HG02852 (cell line): ENCODE results near the gene IDH1.
A peak's percentile ranks its signal among the peaks of the same experiment; 100 is the strongest.
"Not testable (repeated sequence)": the region's sequence is repeated elsewhere in the genome, so short reads cannot be mapped to it uniquely, and the experiment has no call there.

Source experiments
- ATAC-seq: cut with Tn5 transposase; IDR thresholded peaks from one replicate; pipeline ENCODE4 v1.9.1; 2021; ENCODE audit warnings: mild to moderate bottlenecking, moderate library complexity; ENCODE audit not compliant: unreplicated experiment

Gene IDH1

DNA sequence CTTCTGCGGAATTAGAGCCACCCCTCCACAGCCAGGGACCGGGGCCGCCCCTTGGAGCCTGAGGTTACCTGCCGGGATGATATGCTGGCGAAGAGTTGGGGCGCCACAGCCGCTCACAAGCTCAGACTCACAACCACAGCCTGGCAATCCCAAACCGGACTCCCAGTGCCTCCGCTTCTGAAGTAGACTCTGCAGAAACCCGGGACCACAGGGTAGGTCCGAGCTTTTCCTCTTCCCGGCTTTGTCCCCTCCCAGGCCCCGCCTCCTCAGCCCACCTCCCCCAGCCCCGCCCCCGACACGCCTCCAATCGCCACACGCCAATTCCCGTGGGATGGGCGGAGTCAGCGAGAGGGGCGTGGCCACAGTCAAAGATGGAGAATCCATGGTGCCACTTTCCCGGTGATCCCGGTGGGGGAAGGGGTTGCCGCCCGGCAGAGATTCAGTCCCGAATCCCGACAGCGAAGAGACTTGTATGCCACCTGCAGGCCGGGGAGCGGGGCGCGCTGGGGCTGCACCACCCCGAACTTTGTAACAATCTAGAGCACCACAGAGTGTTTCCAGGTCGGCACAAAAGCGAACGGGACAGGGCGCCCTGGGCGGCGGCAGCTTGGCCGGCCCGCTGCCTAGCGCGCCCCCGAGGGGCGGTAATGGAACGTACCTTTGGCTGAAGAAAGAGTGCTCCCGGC is at the start of gene IDH1:
IDH1 (minus strand) TSS at position 201 of the 686 bp plus-strand sequence. CDS start 3,520 bp downstream, outside the sequence.
- peak; percentile 71 for ATAC-seq

DNA sequence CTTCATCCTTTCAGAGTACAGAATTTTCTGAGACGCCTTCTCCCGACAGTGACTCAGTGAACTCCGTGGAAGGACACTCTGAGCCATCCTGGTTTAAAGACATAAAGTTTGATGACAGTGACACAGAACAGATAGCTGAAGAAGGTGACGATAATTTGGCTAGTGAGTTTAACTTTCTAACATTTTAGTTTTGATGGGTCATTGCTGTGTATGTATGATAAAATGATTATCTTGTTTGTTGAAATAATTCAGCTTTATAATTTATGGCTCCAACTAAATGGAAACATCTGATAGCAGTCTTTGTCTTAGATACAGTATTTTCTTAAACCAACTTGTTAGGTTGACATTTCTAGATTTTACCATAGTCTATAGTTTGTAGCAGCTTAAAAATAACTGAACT is 49.3 kb upstream of the IDH1 start:
- ATAC-seq = no peak

GRCh38 chr2:208300847-208301618 is 46.2 kb upstream of the IDH1 start:
- ATAC-seq = no peak

DNA sequence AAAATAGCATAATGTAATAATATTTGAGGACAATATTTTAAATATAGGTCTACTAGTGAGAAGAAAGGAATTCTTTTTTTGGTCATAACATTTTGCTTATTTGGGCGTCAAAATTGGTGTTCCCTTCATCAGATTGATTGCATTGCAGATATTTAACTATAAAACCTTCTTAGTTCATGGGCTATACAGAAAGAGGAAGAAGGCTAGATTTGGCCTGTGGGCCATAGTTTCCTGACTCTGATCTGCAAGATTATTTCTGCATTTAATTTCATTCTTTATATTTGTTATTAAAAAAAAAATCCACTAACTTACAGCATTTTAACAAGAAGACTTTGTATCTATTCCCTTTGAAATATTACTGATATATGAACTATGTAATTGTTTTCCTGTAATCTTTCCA is 43.1 kb upstream of the IDH1 start:
- ATAC-seq = no peak

DNA sequence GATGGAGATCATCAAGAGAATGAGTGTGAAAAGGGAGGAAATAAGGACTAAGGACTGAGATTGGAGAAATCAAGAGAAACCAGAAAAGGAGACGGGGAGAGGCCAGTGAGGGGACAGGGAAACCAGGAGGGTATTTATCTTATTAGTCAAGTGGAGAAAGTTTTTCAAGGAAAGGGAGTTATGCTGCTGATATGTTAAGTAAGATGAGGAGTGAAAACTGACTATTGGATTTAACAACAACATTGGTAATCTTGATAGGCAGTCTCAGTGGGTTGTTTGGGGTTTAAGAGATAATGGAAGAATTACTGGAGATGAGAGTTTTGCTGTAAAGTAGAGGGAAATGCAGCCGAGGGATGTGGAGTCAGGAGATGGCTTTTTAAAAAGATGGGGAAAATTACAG is 41.7 kb upstream of the IDH1 start:
- no peak for ATAC-seq

- ATAC-seq = no peak
Observed at GRCh38 chr2:208295834-208296233, 41.0 kb upstream of the IDH1 start.

DNA sequence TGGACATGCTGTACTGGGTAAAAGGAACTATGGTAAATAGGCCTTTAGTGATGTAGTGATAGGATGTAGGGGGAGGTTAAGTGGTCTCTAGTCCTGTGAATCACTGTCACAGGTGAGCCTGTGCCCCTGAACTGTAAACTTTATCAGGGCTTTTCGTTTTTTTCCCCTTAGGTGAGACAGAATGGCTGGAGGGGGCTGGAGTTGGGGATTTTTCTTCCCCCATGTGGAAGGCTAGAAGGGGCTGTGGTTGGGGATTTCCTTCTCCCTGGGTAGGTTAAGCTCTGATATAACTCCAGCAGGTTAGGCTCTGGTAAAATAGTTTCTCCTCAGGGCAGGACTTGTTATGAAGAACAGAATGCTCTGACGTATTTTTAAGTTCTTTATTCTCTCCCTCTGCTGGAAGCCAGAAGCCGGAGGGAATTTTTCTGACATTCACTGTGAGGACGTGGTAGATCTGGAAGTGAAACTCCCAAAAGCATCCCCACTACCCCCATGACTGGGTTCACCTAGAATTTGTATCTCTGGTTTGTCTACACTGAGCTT is 39.7 kb upstream of the IDH1 start:
- ATAC-seq = peak; percentile 61

- ATAC-seq = no peak
Observed at GRCh38 chr2:208285853-208286252, 31.0 kb upstream of the IDH1 start.

DNA sequence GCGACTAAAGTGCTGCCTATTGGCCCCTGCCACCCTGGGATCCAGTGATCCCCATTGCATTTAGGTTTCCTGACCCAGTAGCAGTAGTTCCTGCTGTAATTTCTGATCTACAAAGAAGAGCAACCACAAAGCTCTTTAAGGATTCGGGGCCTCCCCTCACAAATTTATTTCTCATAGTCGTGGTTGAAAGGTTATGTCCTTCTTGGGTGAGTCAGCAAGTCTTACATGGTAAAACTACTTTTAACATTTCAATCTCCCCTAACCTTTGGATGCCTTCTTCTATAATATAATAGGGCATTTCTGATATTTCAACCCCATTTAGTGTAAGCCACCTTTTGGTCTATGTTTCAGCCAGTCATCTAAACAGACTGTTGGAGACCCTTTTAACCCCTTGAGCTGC is 26.1 kb upstream of the IDH1 start:
- no peak for ATAC-seq

- no peak for ATAC-seq
Observed at GRCh38 chr2:208280234-208280633, 25.4 kb upstream of the IDH1 start.

DNA sequence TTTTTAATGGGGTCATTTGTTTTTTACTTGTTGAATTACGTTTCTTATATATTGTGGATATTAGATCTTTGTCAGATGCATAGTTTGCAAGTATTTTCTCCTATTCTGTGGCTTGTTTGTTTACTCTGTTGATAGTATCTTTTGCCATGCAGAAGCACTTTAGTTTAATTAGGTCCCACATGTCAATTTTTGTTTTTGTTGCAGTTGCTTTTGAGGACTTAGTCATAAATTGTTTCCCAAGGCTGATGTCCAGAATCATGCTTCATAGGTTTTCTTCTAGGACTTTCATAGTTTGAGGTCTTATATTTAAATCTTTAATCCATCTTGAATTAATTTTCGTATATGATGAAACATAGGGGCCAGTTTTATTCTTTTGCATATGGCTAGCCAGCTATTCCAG is 24.4 kb upstream of the IDH1 start:
- no peak for ATAC-seq

DNA sequence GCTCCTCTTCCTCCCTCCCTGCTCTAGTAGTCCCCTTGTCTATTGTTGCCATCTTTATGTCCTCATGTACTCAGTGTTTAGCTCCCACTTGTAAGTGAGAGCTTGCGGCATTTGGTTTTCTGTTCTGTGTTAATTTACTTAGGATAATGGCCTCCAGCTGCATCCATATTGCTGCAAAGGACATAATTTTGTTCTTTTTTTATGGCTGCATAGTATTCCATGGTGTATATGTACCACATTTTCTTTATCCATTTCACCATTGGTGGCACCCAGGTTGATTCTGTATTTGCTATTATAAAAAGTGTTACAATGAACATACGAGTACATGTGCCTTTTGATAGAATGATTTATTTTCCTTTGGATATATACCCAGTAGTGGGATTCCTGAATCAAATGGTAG is 23.7 kb upstream of the IDH1 start:
- no peak for ATAC-seq

DNA sequence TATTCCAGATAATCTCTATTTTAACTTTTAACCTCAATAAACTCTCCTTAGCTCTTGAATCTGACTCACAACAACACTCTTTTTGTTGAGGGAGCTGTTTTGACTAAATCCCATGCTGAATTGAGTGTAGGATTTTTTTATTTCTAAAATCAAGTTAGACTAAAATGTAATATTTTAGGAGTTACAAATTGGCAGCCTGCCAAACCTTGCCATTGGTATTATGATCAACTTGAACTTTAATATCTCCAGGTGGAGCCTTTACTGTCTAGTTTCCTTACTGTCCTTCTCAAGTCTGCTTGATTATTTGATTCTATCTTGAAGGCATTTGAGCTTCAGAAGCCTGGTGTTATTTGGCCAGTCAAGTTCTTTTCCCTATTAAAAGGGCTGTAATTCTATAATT is 19.9 kb upstream of the IDH1 start:
- ATAC-seq = no peak

DNA sequence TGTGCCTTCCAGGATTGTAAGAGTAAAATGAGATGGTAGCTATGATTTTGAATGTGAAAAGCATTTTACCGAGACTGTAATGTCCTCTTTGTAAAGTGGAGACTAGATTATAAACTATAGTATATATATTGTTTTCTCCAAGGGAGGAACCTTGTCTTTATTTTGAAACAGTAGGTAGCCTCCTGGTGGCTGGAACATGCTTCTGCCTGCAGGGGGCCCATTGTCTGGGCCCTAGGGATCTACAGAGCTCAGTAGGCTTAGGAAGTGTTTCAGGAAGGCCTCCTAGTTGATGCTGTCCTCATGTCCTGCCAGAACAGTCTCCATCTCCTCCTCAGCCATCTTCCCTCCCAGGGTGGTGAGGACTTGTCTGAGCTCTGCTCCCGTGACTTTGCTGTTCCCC is 14.2 kb upstream of the IDH1 start:
- ATAC-seq = no peak

DNA sequence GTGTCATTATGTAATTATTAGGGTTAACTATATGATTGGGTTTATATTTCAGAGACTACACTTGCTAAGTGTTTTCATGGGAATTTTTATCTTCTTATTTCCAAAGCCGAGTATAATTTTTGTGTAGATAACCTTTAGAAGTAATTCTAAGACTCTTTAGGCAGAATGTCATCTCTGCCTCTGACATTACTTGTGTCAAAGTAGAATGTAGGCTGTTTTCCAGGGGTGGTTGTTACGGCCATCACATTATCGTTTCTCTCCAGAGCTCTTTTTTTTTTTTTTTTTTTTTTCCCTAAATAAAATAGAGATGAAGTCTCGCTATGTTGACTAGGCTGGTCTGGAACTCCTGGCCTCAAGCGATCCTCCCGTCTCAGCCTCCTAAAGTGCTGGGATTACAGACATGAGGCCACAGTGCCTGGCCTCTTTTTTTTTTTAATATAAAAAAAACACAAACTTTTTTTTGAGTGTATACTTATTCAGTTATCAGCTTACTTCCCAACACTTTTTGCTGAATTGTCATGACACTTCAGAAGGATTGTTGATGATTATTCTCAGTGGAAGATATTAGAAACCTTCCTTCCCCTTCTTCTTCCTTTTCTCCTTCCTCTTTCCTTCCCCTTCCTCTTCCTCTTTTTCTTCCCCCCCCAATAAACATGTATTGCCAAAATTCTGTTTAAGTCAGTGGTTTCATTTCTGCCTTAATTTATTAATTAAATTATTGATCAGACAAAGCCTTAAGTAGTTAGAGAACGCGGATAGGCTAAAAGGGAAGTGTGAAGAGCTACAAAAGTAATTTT is 13.5 kb upstream of the IDH1 start:
- no peak for ATAC-seq

DNA sequence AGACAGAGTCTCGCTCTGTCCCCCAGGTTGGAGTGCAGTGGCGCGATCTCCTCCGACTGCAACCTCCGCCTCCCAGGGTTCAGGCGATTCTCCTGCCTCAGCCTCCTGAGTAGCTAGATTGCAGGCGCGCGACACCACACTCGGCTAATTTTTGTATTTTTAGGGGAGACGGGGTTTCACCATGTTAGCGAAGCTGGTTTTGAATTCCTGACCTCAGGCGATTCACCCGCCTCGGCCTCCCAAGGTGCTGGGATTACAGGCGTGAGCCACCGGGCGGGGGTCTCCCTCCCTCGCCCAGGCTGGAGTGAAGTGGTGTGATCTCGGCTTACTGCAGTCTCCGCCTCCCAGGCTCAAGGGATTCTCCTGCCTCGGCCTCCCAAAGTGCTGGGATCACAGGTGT is 12.7 kb upstream of the IDH1 start:
- ATAC-seq = not testable (repeated sequence)

DNA sequence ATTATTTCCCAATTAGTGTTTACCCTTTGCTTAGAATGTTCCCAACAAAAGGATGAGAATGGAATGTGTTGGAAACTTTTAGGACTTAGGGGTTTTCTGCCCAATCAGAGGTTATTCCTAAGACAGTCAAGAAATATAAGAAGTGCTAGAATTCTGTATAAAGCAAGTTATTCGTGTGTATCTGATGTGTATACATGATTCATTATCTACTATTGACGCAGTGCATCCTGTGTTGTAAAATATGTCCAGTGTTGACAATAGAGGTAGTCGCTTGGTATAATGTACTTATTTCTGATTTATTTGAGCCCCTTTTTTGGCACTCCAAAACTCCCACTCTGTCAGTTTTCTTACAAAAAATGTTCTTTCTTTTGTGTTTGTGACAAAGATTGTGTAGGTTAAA is 12.1 kb upstream of the IDH1 start:
- no peak for ATAC-seq

- peak; percentile 9 for ATAC-seq
Observed at GRCh38 chr2:208266553-208266893, 11.7 kb upstream of the IDH1 start.

GRCh38 chr2:208265801-208266552 is 11.1 kb upstream of the IDH1 start, which contains the start of gene PIKFYVE:
PIKFYVE (plus strand) TSS chr2:208266255; CDS start chr2:208271520, 5,265 bp downstream.
- ATAC-seq = peak; percentile 77

GRCh38 chr2:208265371-208265800 is 10.5 kb upstream of the IDH1 start:
- peak; percentile 50 for ATAC-seq
